K562 (cell line): ENCODE measurements around the gene MAP3K14. TPM values are rescaled to one million over a fixed set of nuclear protein-coding genes. Genes with fewer than 3 reads are reported as not detected.
A peak's percentile ranks its signal among the peaks of the same experiment; 100 is the strongest.

Source experiments
- ATF1 ChIP-seq, 2 experiments: fragments of 450-650 bp in 1 of 2; IDR thresholded peaks; 2 replicates each; pipeline ENCODE4 v1.6.1; 2016; ENCODE audit warnings: missing compliant biosample characterization in 1 of 2, missing genetic modification characterization in 1 of 2
- COPS2 ChIP-seq: fragments of 450-650 bp; conservative IDR thresholded peaks from 2 replicates; pipeline ENCODE4 v1.6.1; 2016; ENCODE audit warnings: mild to moderate bottlenecking, moderate library complexity
- CSDE1 ChIP-seq, 2 experiments: fragments of 450-650 bp; IDR thresholded peaks; 2 replicates each; pipeline ENCODE4 v1.6.1; 2016; ENCODE audit warnings: mild to moderate bottlenecking in 1 of 2
- CTBP1 ChIP-seq: fragments of 450-650 bp; IDR thresholded peaks from 2 replicates; pipeline ENCODE4 v1.6.1; 2016; ENCODE audit warnings: borderline replicate concordance
- ILK ChIP-seq: fragments of 450-650 bp; IDR thresholded peaks from 2 replicates; pipeline ENCODE4 v1.6.1; 2016; ENCODE audit warnings: missing genetic modification characterization, low read depth, mild to moderate bottlenecking, missing compliant biosample characterization, moderate library complexity, borderline replicate concordance
- LARP7 ChIP-seq: fragments of 450-650 bp; IDR thresholded peaks from 2 replicates; pipeline ENCODE4 v1.6.1; 2016
- MAZ ChIP-seq, 2 experiments: fragments of 450-650 bp in 1 of 2; sonication (generic) in 1 of 2; formaldehyde crosslinking; IDR thresholded peaks in 1 of 2; conservative IDR thresholded peaks in 1 of 2; 2 replicates each; pipeline versions ENCODE4 v1.4.0 to v1.5.0; 2020; ENCODE audit warnings: mild to moderate bottlenecking in 1 of 2, missing genetic modification reagents in 1 of 2
- MIER1 ChIP-seq: fragments of 450-650 bp; IDR thresholded peaks from 2 replicates; pipeline ENCODE4 v1.6.1; 2016; ENCODE audit warnings: antibody characterized with exemption, mild to moderate bottlenecking, low read depth
- NBN ChIP-seq: fragments of 450-650 bp; IDR thresholded peaks from 2 replicates; pipeline ENCODE4 v1.6.1; 2016; ENCODE audit warnings: low read depth, mild to moderate bottlenecking
- SMARCC2 ChIP-seq: fragments of 450-650 bp; IDR thresholded peaks from 2 replicates; pipeline ENCODE4 v1.6.1; 2017; ENCODE audit warnings: antibody characterized with exemption, moderate library complexity, mild to moderate bottlenecking, low read depth
- TCF3 ChIP-seq: sonication (generic); formaldehyde crosslinking; IDR thresholded peaks from 2 replicates; pipeline ENCODE4 v1.4.0; 2020; ENCODE audit warnings: mild to moderate bottlenecking, missing genetic modification reagents
- ZFX ChIP-seq: sonication (generic); formaldehyde crosslinking; IDR thresholded peaks from 2 replicates; pipeline ENCODE4 v1.8.0; 2022; ENCODE audit warnings: mild to moderate bottlenecking, missing genetic modification reagents, moderate library complexity
- polyA plus RNA-seq, 8 experiments: library from polyadenylated mRNA; depleted of rRNA in 4 of 8; stranded (reverse) in 5 of 8; unstranded in 3 of 8; fragments of >200 nt; fragmentation: Nextera tagmentation in 2 of 8; fragmentation: Illumina TruSeq in 1 of 8; extraction: Ambion mirVana in 2 of 8; extraction: Trizol in 1 of 8; gene quantifications; 2 replicates each; pipeline versions ENCODE4 v1.2.1 to v1.2.3, GENCODE V29; 2011 to 2014; ENCODE audit warnings: inconsistent platforms in 1 of 8, missing spikeins in 1 of 8
- total RNA-seq, 7 experiments: library from RNA; depleted of rRNA in 6 of 7; stranded (reverse); fragments of >200 nt in 6 of 7; fragmentation: Illumina TruSeq in 2 of 7; extraction: Trizol in 2 of 7; gene quantifications; 2 replicates each; pipeline versions ENCODE4 v1.2.1 to v1.2.3, GENCODE V29; 2011 to 2021; ENCODE audit warnings: low replicate concordance in 1 of 7
- TF ChIP-seq, protein P1 (sequence below): fragments of 250-450 bp; sonication (Bioruptor Pico); IDR thresholded peaks from 2 replicates; pipeline ENCODE4 v1.8.0; 2022; ENCODE audit warnings: inconsistent platforms, mild to moderate bottlenecking, moderate library complexity, borderline replicate concordance
- TF ChIP-seq, protein P2 (sequence below): fragments of 250-450 bp; sonication (Bioruptor Pico); IDR thresholded peaks from 2 replicates; pipeline ENCODE4 v1.5.1; 2021; ENCODE audit warnings: mild to moderate bottlenecking
- TF ChIP-seq, protein P3 (sequence below): fragments of 200-600 bp; sonication (generic); IDR thresholded peaks from one replicate; pipeline ENCODE4 v1.6.1; 2012; ENCODE audit warnings: mild to moderate bottlenecking, low read depth, low read length, inconsistent platforms

MAP3K14 gene
- total and polyA plus RNA-seq, 9 of the 15 experiments (the other 6 are each of a cell fraction or from before 2014, with no cell fraction given), result 0.45 to 8.7 (median 3.2) TPM

GRCh38 chr17:45353043-45353442, 36.2 kb upstream of the MAP3K14 start (continued):
- TF ChIP-seq, protein P1, sequence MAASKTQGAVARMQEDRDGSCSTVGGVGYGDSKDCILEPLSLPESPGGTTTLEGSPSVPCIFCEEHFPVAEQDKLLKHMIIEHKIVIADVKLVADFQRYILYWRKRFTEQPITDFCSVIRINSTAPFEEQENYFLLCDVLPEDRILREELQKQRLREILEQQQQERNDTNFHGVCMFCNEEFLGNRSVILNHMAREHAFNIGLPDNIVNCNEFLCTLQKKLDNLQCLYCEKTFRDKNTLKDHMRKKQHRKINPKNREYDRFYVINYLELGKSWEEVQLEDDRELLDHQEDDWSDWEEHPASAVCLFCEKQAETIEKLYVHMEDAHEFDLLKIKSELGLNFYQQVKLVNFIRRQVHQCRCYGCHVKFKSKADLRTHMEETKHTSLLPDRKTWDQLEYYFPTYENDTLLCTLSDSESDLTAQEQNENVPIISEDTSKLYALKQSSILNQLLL, result no peak
- TF ChIP-seq, protein P2, sequence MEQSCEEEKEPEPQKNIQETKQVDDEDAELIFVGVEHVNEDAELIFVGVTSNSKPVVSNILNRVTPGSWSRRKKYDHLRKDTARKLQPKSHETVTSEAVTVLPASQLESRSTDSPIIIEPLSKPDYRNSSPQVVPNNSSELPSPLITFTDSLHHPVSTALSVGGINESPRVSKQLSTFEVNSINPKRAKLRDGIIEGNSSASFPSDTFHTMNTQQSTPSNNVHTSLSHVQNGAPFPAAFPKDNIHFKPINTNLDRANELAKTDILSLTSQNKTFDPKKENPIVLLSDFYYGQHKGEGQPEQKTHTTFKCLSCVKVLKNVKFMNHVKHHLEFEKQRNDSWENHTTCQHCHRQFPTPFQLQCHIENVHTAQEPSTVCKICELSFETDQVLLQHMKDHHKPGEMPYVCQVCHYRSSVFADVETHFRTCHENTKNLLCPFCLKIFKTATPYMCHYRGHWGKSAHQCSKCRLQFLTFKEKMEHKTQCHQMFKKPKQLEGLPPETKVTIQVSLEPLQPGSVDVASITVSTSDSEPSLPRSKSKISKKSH (CRISPR knock-in tag), result no peak
- TF ChIP-seq NBN, result no peak
- no peak for TF ChIP-seq SMARCC2
- TF ChIP-seq TCF3 (CRISPR knock-in tag), result no peak
- TF ChIP-seq, protein P3, sequence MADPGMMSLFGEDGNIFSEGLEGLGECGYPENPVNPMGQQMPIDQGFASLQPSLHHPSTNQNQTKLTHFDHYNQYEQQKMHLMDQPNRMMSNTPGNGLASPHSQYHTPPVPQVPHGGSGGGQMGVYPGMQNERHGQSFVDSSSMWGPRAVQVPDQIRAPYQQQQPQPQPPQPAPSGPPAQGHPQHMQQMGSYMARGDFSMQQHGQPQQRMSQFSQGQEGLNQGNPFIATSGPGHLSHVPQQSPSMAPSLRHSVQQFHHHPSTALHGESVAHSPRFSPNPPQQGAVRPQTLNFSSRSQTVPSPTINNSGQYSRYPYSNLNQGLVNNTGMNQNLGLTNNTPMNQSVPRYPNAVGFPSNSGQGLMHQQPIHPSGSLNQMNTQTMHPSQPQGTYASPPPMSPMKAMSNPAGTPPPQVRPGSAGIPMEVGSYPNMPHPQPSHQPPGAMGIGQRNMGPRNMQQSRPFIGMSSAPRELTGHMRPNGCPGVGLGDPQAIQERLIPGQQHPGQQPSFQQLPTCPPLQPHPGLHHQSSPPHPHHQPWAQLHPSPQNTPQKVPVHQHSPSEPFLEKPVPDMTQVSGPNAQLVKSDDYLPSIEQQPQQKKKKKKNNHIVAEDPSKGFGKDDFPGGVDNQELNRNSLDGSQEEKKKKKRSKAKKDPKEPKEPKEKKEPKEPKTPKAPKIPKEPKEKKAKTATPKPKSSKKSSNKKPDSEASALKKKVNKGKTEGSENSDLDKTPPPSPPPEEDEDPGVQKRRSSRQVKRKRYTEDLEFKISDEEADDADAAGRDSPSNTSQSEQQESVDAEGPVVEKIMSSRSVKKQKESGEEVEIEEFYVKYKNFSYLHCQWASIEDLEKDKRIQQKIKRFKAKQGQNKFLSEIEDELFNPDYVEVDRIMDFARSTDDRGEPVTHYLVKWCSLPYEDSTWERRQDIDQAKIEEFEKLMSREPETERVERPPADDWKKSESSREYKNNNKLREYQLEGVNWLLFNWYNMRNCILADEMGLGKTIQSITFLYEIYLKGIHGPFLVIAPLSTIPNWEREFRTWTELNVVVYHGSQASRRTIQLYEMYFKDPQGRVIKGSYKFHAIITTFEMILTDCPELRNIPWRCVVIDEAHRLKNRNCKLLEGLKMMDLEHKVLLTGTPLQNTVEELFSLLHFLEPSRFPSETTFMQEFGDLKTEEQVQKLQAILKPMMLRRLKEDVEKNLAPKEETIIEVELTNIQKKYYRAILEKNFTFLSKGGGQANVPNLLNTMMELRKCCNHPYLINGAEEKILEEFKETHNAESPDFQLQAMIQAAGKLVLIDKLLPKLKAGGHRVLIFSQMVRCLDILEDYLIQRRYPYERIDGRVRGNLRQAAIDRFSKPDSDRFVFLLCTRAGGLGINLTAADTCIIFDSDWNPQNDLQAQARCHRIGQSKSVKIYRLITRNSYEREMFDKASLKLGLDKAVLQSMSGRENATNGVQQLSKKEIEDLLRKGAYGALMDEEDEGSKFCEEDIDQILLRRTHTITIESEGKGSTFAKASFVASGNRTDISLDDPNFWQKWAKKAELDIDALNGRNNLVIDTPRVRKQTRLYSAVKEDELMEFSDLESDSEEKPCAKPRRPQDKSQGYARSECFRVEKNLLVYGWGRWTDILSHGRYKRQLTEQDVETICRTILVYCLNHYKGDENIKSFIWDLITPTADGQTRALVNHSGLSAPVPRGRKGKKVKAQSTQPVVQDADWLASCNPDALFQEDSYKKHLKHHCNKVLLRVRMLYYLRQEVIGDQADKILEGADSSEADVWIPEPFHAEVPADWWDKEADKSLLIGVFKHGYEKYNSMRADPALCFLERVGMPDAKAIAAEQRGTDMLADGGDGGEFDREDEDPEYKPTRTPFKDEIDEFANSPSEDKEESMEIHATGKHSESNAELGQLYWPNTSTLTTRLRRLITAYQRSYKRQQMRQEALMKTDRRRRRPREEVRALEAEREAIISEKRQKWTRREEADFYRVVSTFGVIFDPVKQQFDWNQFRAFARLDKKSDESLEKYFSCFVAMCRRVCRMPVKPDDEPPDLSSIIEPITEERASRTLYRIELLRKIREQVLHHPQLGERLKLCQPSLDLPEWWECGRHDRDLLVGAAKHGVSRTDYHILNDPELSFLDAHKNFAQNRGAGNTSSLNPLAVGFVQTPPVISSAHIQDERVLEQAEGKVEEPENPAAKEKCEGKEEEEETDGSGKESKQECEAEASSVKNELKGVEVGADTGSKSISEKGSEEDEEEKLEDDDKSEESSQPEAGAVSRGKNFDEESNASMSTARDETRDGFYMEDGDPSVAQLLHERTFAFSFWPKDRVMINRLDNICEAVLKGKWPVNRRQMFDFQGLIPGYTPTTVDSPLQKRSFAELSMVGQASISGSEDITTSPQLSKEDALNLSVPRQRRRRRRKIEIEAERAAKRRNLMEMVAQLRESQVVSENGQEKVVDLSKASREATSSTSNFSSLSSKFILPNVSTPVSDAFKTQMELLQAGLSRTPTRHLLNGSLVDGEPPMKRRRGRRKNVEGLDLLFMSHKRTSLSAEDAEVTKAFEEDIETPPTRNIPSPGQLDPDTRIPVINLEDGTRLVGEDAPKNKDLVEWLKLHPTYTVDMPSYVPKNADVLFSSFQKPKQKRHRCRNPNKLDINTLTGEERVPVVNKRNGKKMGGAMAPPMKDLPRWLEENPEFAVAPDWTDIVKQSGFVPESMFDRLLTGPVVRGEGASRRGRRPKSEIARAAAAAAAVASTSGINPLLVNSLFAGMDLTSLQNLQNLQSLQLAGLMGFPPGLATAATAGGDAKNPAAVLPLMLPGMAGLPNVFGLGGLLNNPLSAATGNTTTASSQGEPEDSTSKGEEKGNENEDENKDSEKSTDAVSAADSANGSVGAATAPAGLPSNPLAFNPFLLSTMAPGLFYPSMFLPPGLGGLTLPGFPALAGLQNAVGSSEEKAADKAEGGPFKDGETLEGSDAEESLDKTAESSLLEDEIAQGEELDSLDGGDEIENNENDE, result no peak
- no peak for TF ChIP-seq COPS2
- peak; percentile 57 for TF ChIP-seq CTBP1
- TF ChIP-seq LARP7, result no peak
- TF ChIP-seq MAZ (CRISPR knock-in tag; conservative IDR thresholded peaks at IDR 0.05 in 1 of 2, IDR thresholded peaks at IDR 0.05 in 1 of 2), result no peak
- no peak for TF ChIP-seq MIER1
- no peak for TF ChIP-seq ZFX (CRISPR knock-in tag)
- no peak for TF ChIP-seq CSDE1 (IDR thresholded peaks at IDR 0.05)
- no peak for TF ChIP-seq ATF1 (CRISPR knock-in tag; IDR thresholded peaks at IDR 0.05)
- TF ChIP-seq ATF1 (tag; IDR thresholded peaks at IDR 0.05), result no peak
- TF ChIP-seq ILK (tag), result no peak
